ENCODE measurements around the gene FOXO6. TPM values are rescaled to one million over a fixed set of nuclear protein-coding genes. Genes with fewer than 3 reads are reported as not detected.

FOXO6 gene
- total RNA-seq, 1 experiment from 2014 or later: 6.1 TPM

GRCh38 chr1:41327383-41327999 is 33.7 kb upstream of the FOXO6 start:
- no TSS peak for BruUV-seq (replicated peaks)
- H3K36me3 ChIP-seq (ENCODE audit: insufficient read depth, low read length, poor library complexity, severe bottlenecking): no peaks in the 10 kb centered on the region
- DNase-seq (ENCODE audit: low spot score): no peak
- H3K27ac ChIP-seq (ENCODE audit: low read depth, low read length, poor library complexity, severe bottlenecking): no peak overlapping the region
- ChIA-PET POLR2A (ENCODE audit: low non-redundant PET) (no interaction called here), CTCF (no interaction called here)
- no peaks in the 10 kb centered on the region for H3K4me1 ChIP-seq (ENCODE audit: insufficient read depth, low read length, poor library complexity, severe bottlenecking)
- no peak for TF ChIP-seq EZH2 (IDR thresholded peaks at IDR 0.05; ENCODE audit: borderline replicate concordance, low read depth, low read length, poor library complexity, severe bottlenecking)
- TF ChIP-seq CTCF (conservative IDR thresholded peaks at IDR 0.05; ENCODE audit: low read depth, low read length): no peak
- no peak overlapping the region for H3K4me3 ChIP-seq (ENCODE audit: low read depth, low read length, poor library complexity, severe bottlenecking)
- no peaks in the 10 kb centered on the region for H3K27me3 ChIP-seq (replicated peaks; ENCODE audit: insufficient read depth, low read depth, low read length, poor library complexity)
- H3K9me3 ChIP-seq (ENCODE audit: low read depth, low read length, poor library complexity, severe bottlenecking): no peaks in the 10 kb centered on the region
- intact Hi-C loops (cut with micrococcal nuclease; ENCODE audit: unreplicated experiment): no loop called here

- Histone ChIP-seq H3K9me3 (ENCODE audit: low read depth, low read length, poor library complexity, severe bottlenecking) (no peaks in the 10 kb centered on the region), H3K27me3 (replicated peaks; ENCODE audit: insufficient read depth, low read depth, low read length, poor library complexity) (no peaks in the 10 kb centered on the region), H3K4me1 (ENCODE audit: insufficient read depth, low read length, poor library complexity, severe bottlenecking) (no peaks in the 10 kb centered on the region), H3K27ac (ENCODE audit: low read depth, low read length, poor library complexity, severe bottlenecking) (no peak overlapping the region), H3K4me3 (ENCODE audit: low read depth, low read length, poor library complexity, severe bottlenecking) (no peak overlapping the region), H3K36me3 (ENCODE audit: insufficient read depth, low read length, poor library complexity, severe bottlenecking) (no peaks in the 10 kb centered on the region)
- intact Hi-C loops (cut with micrococcal nuclease; ENCODE audit: unreplicated experiment): no loop called here
- ChIA-PET POLR2A (ENCODE audit: low non-redundant PET) (no interaction called here), CTCF (no interaction called here)
- DNase-seq (ENCODE audit: low spot score): no peak
- TF ChIP-seq CTCF (conservative IDR thresholded peaks at IDR 0.05; ENCODE audit: low read depth, low read length): no peak
- no peak for TF ChIP-seq EZH2 (IDR thresholded peaks at IDR 0.05; ENCODE audit: borderline replicate concordance, low read depth, low read length, poor library complexity, severe bottlenecking)
- BruUV-seq (replicated peaks): no TSS peak
Measured at GRCh38 chr1:41328001-41328615, 33.1 kb upstream of the FOXO6 start.

GRCh38 chr1:41328780-41329640 is 32.2 kb upstream of the FOXO6 start:
- H3K9me3 ChIP-seq (ENCODE audit: low read depth, low read length, poor library complexity, severe bottlenecking): no peaks in the 10 kb centered on the region
- H3K4me3 ChIP-seq (ENCODE audit: low read depth, low read length, poor library complexity, severe bottlenecking): no peak overlapping the region
- ChIA-PET CTCF (no interaction called here), POLR2A (ENCODE audit: low non-redundant PET) (no interaction called here)
- BruUV-seq (replicated peaks): no TSS peak
- no peaks in the 10 kb centered on the region for H3K27me3 ChIP-seq (replicated peaks; ENCODE audit: insufficient read depth, low read depth, low read length, poor library complexity)
- no peaks in the 10 kb centered on the region for H3K4me1 ChIP-seq (ENCODE audit: insufficient read depth, low read length, poor library complexity, severe bottlenecking)
- no peak for TF ChIP-seq CTCF (conservative IDR thresholded peaks at IDR 0.05; ENCODE audit: low read depth, low read length)
- no peak for TF ChIP-seq EZH2 (IDR thresholded peaks at IDR 0.05; ENCODE audit: borderline replicate concordance, low read depth, low read length, poor library complexity, severe bottlenecking)
- DNase-seq (ENCODE audit: low spot score): no peak
- H3K36me3 ChIP-seq (ENCODE audit: insufficient read depth, low read length, poor library complexity, severe bottlenecking): no peaks in the 10 kb centered on the region
- intact Hi-C loops (cut with micrococcal nuclease; ENCODE audit: unreplicated experiment): no loop called here
- H3K27ac ChIP-seq (ENCODE audit: low read depth, low read length, poor library complexity, severe bottlenecking): no peak overlapping the region
